IMR-90 (cell line): ENCODE data around the gene FAM193A.
"Not testable (repeated sequence)": the region's sequence is repeated elsewhere in the genome, so short reads cannot be mapped to it uniquely, and the experiment has no call there.

Source experiments
- BHLHE40 ChIP-seq: fragments of 150-350 bp; IDR thresholded peaks from 2 replicates; pipeline ENCODE4 v1.6.1; 2016; ENCODE audit warnings: mild to moderate bottlenecking, low read depth, low read length
- CHD1 ChIP-seq: IDR thresholded peaks from 2 replicates; pipeline ENCODE4 v1.6.1; 2012; ENCODE audit warnings: low read depth, low read length, improper control_type of control experiment
- NFE2L2 ChIP-seq: fragments of 150-350 bp; IDR thresholded peaks from 2 replicates; pipeline ENCODE4 v1.6.1; 2016; ENCODE audit warnings: low read depth, mild to moderate bottlenecking, low read length
- POLR2A ChIP-seq: IDR thresholded peaks from 2 replicates; pipeline ENCODE4 v1.6.1; 2012; ENCODE audit warnings: mild to moderate bottlenecking, low read depth, low read length
- RAD21 ChIP-seq: IDR thresholded peaks from 2 replicates; pipeline ENCODE4 v1.6.1; 2012; ENCODE audit warnings: low read length, improper control_type of control experiment
- SMC3 ChIP-seq: fragments of 150-350 bp; IDR thresholded peaks from 2 replicates; pipeline ENCODE4 v1.6.1; 2016; ENCODE audit warnings: low read depth, mild to moderate bottlenecking, antibody characterized with exemption, low read length, moderate library complexity
- TF ChIP-seq, protein P1 (sequence below): fragments of 150-350 bp; IDR thresholded peaks from 2 replicates; pipeline ENCODE4 v1.6.1; 2017; ENCODE audit warnings: mild to moderate bottlenecking, antibody characterized with exemption, low read length, low read depth
- TF ChIP-seq, protein P2 (sequence below): conservative IDR thresholded peaks from 2 replicates; pipeline ENCODE4 v1.5.1; 2012; ENCODE audit warnings: mild to moderate bottlenecking, low read depth, low read length, improper control_type of control experiment

DNA sequence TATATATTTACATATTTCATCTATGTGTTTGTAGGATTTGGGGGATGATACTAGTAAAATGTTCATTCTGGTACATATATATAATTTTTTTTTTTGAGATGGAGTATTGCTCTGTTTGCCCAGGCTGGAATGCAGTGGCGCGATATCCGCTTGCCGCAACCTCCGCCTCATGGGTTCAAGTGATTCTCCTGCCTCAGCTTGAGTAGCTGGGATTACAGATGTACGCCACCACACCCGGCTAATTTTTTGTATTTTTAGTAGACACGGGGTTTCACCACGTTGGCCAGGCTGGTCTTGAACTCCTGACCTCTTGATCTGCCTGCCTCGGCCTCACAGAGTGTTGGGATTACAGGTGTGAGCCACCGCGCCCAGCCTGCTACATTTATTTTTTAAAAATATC is 55.6 kb downstream of the FAM193A start:
- TF ChIP-seq, protein P1, sequence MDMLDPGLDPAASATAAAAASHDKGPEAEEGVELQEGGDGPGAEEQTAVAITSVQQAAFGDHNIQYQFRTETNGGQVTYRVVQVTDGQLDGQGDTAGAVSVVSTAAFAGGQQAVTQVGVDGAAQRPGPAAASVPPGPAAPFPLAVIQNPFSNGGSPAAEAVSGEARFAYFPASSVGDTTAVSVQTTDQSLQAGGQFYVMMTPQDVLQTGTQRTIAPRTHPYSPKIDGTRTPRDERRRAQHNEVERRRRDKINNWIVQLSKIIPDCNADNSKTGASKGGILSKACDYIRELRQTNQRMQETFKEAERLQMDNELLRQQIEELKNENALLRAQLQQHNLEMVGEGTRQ, result not testable (repeated sequence)
- TF ChIP-seq POLR2A, BHLHE40, SMC3, RAD21, CHD1, NFE2L2: not testable (repeated sequence)
- TF ChIP-seq, protein P2, sequence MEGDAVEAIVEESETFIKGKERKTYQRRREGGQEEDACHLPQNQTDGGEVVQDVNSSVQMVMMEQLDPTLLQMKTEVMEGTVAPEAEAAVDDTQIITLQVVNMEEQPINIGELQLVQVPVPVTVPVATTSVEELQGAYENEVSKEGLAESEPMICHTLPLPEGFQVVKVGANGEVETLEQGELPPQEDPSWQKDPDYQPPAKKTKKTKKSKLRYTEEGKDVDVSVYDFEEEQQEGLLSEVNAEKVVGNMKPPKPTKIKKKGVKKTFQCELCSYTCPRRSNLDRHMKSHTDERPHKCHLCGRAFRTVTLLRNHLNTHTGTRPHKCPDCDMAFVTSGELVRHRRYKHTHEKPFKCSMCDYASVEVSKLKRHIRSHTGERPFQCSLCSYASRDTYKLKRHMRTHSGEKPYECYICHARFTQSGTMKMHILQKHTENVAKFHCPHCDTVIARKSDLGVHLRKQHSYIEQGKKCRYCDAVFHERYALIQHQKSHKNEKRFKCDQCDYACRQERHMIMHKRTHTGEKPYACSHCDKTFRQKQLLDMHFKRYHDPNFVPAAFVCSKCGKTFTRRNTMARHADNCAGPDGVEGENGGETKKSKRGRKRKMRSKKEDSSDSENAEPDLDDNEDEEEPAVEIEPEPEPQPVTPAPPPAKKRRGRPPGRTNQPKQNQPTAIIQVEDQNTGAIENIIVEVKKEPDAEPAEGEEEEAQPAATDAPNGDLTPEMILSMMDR, result not testable (repeated sequence)
